SHP77 (cell line): ENCODE data around the gene NXPH4.

ENCODE experiments used
- DNase-seq, 2 experiments: peaks; one replicate each; lab custom pipeline; 2025; lab: John Stamatoyannopoulos, UW

Gene NXPH4

DNA sequence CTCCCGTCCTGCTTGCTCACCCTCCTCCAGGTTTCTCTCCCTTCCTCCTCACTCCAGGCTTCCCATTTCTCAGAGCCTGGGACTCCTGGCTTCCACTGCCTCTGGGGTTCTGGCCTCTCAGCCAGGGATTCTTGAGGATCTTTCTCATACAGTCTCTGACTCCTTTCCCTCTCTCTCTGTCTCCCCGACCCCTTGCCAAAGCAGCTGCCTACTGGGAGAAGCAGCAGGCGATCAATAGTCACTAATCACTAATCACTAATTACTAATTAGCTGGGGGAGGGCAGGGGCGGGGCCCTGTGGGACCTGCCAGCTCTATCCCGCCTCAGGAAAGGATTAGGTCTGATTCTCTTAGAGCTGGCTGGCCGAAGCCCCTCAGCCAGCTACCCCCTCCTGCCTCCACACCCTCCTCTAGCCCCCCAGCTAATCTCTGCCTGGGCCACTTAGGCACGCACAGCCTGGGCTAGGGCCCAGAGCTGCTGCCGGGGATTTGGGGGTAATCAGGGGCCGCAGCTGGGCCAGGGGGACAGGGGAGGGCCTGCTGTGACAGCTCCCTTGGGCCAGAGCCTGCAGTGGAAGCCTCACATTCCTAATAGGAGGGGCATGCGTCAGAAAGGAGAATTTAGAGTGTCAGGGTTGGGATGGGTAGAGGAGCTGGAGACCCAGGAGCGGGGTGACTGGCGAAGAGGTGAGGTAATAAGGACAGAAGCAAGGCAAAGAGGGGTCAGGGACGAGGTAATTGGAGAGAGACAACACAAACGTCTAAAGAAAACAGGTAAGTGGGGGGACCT lies 2.8 kb downstream of the NXPH4 start:
- DNase-seq = no peak

DNA sequence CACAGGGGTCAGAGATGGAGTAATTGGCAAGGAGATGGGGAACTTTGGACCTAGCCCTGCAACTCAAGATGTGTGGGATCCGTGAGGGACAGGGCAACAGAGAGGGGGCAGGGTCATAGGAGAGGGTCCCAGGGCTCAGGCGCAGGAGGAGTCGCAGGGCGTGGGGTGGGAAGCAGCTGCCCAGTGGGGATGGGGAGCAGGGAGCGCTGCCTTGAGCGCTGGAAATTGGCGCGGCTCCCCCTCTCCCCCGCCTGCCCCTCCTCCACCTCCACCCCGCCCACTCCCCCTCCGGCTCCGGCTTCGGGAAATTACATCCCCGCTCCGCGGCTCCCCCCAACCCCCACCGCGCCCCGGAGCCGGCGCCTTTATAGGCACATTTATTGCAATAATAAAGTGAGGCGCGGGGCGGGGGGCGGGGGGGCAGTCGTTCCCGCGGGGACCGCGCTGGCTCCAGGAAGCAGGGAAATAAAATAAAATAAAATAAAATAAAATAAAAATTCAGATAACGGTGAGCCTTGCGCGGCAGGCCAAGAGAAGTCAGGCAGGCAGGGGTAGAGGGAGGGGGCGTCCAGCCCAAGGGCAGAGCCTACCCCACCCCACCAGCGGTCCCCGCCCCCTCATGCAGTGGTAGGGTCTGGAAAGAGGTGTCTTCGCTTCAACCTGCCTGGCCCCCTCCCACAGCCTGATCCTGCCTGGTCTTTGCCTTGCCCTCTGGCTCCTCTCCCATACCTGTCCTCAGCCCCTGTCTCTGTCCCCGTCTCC lies 3.6 kb downstream of the NXPH4 start:
- DNase-seq = no peak

DNA sequence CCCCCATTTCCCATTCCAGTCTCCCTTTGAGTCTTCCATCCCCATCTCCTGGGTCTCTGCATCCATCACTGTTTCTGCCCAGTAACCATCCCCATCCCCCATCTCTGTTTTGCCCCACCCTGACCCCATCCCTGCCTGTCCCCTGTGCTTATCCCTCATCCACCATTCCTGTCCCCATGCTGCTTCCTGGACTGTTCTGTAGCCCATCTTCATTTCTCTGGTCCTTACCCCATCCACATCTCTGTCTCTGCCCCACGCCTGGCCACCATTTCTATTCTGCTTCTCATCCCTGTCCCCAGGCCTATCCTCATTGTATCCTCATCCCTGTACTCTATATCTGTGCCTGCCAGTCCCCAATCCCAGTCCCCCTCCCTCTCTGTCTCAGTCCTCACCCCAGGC lies 4.2 kb downstream of the NXPH4 start:
- no peak for DNase-seq

DNA sequence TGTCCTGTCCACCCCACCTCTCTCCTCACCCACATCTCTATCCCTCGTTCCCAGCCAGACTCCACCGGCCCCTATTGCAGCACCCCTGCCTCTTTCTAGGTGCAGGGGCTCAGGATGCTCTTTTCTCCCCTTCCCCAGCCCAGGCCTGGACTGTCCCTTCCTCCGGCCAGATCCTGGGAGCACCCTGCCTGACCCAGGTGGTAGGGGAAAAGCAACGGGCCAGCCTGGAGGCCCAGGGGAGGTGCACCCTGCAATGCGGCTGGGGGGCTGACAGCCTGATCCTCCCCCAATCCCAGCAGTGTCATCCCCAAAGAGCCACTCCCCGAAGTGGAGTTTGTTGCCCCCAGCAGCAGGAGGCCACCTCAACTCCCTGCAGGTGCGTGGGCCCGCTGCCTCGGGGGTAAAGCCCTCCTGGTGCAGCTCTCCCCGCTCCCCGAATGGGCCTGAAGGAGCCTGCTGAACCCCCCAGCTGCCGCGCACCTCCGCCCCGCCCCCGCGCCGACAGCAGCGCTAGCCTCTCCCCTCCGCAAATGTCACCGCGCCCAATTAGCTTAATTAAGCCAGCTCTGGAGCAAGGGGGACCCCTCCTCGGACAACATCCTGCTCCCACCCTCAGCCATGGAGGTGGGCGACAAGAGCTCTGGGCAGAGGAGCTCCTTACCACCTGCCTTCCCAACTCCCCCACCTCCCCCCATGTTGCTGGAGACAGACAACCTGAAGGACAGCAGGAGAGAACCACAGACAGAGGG lies 4.7 kb downstream of the NXPH4 start:
- DNase-seq = no peak

DNA sequence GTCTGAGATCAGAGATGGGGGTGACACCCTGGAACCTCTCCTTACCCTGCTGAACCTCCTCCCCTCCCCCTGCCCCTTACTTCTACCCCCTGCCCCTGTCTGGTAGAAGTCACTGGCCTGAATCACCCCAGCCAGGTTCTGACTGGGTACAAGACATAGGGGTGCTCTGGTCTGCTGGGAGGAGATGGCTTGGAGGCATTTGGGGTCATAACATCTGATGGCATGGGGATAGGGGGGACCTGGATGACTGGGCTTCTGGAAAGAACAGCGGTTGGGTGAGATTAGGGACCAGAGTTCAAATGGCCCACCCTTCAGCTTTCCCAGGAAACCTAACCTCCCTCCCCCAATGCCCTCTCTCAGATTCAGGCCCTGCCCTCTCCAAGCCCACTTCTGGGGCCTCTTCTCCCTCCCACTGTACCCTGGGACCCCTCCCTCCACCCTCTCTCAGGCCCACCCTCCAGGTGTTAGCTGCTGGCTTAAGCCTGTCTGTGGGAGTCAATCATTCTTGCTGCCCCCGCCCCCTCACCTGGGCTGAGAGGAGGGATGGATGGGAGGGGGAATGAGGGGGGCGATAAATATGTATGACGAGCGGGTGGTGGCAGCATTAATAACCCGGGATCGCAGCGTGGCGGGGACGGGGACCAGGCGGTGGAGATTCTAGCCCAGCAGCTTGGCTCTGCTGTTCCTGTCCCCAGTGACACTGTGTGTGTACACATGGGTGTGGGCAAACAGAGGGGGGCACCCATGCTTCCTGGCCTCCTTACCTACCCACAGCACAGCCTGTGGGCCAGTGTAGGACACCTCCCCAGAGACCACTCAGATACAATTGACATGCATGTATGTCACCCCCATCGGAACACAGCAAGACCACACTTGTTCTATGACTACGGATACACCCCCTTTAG lies 5.9 kb downstream of the NXPH4 start:
- DNase-seq = no peak

DNA sequence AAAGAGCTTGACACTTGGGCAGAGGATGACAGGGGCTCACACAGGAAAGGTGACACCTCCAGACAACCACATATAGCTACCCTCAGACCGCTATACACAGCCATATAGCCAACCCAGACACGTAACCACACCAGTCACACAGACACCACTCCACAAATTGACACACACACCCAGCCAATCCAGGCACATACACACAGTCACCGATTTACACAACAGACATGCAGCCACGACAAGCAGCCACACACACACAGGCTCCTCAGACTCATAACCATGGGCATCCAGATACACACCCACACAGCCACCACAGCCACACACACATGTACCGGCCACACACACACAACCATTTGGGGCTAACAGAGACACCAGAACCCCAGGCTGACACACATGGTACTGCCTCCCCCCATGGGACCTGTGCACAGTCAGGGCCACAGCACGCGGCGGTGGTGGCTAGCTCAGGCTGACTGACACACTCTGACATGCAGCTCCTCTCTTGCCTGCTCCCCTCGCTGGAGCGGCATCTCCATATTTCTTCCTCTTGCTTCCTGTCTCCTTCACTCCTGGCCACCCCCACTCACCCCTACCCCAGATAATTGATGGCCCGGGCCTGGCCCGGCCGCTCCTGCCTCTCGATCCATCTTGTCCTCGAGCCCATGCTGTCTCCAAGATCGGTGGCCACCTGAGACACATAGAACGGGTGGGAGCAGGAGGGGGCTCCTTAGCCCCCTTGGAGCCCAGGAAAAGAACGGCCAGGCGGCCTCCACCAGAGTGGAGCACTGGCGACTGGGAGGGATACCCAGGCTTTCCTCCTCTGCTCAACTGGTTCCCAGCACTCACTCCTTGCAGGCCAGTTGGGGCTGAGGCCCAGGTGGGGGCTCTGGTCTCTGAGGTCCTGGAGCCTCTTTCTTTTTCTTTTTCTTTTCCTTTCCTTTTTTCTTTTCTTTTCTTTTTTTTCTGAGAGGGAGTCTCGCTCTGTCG lies 6.9 kb downstream of the NXPH4 start:
- DNase-seq = no peak

DNA sequence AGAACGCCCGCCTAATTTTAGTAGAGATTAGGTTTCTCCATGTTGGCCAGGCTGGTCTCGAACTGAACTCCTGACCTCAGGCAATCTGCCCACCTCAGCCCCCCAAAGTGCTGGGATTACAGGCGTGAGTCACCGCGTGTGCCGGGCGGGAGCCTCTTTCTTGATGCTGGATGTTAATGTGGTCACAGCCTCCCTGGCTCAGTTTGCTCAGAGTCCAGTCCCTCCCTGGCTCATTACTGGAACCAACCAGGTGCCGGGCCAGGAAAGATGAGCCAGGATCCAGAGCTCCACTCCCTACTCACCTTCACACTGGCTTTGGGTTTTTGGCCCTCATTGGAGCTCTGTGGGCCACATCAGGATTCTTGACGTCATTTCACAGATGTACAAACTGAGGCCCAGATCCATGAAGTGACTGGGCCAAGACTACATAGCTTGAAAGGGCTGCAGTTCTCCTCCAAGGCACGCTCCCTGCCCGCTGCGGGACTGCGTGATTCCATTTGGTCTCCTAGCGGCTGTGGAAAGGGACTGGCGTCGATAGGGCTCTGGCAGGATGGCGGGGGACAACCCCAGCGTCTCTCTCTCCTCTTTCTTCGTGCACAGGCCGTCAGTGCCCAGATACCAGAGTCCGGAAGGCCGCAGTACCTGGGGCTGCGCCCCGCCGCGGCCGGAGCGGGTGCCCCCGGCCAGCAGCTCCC lies 7.8 kb downstream of the NXPH4 start:
- no peak for DNase-seq

DNA sequence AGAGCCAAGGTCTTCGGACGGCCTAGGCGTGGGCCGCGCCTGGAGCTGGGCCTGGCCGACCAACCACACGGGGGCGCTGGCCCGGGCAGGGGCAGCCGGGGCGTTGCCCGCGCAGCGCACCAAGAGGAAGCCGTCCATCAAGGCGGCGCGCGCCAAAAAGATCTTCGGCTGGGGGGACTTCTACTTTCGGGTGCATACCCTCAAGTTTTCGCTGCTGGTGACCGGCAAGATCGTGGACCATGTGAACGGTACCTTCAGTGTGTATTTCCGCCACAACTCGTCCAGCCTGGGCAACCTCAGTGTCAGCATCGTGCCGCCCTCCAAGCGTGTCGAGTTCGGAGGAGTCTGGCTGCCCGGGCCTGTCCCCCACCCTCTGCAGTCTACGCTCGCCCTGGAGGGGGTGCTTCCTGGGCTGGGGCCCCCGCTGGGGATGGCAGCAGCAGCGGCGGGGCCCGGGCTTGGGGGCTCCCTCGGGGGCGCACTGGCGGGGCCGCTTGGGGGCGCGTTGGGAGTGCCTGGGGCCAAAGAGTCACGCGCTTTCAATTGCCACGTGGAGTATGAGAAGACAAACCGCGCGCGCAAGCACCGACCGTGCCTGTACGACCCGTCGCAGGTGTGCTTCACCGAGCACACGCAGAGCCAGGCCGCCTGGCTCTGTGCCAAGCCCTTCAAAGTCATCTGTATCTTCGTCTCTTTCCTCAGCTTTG lies 8.5 kb downstream of the NXPH4 start:
- peak; percentile 24 to 41 for DNase-seq

DNA sequence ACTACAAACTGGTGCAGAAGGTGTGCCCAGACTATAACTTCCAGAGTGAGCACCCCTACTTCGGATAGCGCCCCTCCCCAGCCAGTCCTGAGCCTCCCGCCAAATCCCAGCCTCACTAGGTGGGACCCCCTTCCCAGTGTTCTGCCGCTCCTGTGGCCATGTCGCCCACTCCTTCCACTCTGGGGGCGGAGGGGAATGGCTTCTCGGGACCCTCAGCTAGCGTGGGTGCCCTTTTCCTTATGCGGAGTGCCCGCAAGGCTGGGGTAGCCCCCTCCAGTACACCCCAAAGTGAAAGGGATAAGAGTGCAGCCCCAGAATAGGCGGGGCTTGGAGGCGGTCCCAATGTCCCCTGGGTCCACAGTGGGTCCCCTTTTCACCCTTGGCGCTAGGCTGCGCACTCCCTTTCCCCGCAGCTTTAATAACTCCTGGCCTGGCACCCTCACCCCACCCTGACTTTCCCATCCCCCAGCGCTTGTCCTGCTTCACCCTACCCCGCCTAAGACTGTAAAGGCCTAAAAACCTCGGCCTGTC lies 9.2 kb downstream of the NXPH4 start:
- no peak for DNase-seq

DNA sequence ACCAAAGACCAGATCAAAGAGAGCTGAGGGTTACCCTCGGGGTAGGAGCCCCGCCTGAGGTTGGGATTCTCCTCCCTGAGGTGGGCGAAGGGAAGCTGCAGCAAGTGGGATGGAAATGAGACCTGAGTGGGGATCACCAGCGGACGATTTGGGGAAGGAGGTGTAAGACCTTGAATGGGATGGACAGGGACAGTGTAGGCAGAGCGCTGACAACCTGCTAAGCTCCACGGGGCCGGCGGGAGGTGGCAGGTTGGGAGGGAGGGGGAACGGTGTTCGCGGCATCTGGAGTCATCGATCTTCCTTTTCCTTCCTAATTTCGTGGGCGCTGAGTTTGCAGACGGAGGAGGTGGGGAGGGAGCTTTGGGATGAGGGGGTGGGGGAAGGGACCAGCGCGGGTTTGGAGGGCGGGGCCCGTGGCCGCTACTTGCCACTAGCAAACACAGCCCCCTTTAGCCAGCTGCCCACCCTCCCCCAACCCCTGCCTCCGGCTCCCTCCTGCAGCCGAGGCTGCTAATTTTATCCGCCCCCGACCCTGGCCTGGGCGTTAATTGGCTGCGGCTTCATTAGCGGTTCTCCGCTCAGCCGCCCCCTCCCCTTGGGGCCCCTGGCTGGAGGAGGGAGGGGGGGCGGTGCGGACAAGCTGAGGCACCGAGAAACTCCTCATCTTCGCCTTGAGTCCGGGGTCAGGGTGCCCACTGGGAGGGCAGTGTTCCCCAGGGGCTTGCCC lies 10.2 kb downstream of the NXPH4 start:
- no peak for DNase-seq

DNA sequence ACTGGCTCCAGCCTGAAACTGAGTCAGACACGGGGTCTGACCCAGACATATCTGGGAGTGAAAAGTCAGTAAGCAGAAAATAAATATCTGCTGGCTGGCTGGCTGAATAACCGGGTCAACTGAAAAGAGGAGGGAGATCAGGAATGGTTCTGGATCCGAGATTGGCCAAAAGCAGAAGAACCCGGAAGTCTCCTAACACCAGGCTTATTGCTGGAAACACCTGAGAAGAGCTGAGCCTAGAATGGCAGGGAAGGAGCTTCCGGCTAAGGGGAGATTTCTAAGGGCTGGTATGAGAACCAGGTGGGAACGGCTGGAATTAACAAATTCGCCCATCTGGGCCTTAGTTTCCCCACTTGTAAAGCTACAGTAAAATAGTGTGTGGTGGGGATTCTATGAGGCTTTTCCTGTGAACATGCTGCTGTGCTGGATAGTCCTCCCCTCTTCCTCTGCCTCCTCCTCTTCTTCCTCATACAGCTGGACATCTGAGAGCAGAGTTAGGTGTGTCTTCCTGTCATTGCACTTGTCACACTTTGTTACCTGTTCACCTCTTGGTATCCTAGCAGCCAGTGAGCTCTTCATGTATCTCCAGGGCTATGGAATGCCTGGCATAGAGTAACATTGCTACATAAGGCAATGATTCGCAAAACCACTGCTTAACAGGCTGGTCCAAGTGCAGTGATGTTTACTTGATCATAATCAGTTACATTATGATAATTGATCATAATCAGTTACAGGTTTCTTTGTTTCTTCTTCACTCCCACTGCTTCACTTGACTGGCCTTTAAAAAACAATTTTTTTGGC lies 10.9 kb downstream of the NXPH4 start:
- DNase-seq = no peak

DNA sequence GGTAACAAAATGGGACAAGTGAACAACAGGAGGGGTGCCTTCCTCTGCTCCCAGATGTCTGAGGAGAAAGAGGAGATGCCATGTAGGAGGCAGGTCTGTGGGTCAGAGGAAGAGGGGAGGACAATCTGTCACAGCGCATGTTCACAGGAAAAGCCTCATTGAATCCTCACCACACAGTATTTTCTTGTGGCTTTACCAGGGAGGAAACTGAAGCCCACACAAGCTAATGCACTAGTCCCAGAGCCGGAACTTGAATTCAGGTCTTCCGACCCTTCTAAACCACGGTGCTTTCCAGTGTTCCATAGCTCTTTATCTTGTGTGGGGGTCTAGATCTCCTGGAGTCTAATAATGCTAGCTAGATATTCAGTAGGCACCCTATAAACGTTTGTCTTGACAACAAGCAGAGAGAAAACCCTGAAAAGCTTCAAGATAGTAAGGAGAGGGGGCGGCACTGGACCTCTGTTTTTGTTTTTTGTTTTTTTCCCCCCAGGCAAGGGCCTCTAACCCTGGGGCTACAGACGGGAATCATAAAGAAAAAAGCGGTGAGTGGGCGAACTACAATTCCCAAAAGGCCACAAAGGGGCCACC lies 12.5 kb downstream of the NXPH4 start:
- DNase-seq = no peak

DNA sequence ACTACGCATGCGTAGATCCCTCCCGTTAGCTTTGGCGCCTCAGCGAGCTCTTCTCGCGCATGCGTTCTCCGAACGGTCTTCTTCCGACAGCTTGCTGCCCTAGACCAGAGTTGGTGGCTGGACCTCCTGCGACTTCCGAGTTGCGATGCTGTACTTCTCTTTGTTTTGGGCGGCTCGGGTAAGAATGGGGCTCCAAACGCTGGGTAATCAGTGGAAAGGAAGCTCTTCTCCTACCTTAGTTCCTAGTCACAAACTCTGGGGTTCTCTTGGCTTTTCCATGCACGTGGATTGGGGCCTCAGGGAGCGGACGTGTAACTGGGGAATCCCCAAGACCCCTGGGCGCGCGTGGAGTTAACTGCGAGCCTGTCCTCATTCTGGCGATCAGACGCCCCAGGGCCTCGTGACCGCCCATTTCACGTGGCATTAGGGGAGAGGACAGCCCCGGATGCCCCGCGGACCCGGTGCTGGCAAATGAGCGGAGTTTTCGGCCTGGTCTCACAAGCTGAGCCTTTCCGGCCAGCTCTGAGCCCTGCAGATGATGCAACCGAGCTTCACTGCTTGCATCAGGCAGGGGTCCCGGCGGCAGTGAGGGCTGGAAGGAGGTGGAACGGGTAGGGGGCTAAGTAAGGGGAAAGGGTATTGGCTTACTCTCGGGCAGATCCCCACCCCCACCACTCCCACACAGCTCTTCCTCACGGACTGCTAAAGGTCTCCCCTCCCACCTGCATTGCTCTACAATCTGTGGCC lies 13.2 kb downstream of the NXPH4 start, which contains the start of gene SHMT2:
TSS of gene SHMT2 (plus strand) at position 78 of the 747 bp plus-strand sequence. CDS start at position 146, 68 bp downstream.
- peak; percentile 94 to 97 for DNase-seq

DNA sequence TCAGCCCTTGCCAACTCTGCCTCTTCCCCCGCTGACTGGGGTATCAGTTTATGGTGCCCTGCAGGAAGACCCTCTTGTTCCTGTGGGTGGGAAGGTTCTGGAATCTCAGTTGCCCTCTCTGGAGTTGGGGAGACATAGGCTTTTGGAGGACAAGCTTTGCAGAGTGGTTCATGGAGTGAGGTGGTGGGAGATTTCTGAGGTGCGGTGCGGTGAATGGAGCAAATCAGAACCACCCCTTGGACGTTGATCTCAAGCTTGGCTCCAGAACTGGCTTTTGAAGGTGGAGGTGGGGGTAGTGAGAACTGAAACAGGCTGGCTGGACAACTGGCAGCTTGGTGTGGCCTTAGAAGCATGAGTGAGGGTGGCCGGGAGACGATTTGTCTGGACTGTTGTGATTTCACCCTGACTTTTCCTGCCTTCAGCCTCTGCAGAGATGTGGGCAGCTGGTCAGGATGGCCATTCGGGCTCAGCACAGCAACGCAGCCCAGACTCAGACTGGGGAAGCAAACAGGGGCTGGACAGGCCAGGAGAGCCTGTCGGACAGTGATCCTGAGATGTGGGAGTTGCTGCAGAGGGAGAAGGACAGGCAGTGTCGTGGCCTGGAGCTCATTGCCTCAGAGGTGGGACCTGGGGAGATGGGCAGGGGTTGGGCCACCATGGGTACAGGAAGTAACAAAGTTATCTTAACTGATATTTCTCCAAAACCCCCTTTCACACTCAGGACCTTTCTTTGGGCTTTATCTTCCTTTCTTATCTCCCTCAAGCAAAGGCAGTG lies 14.0 kb downstream of the NXPH4 start:
- no peak for DNase-seq

DNA sequence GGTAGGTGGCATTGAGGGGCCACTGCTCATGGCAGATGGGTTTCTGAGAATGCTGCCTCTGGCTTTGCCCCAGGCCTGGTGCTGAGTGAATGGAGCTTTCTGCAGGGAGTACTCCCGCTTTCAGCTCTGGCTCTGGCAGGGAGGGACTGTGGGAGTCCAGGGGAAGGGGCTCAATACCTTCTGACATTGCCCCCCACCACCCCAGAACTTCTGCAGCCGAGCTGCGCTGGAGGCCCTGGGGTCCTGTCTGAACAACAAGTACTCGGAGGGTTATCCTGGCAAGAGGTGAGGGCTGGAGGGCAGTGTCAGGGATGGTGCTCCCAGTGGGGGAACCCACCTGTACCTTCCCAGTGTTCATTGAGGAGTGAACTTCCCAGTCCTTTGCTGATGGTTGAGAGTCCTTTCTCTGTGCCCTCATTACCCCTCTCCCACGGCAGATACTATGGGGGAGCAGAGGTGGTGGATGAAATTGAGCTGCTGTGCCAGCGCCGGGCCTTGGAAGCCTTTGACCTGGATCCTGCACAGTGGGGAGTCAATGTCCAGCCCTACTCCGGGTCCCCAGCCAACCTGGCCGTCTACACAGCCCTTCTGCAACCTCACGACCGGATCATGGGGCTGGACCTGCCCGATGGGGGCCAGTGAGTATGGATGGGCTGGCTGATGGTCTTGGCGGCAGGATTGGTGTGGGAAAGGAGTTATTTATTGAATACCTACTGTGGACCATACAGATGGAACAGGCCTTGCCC lies 14.9 kb downstream of the NXPH4 start:
- DNase-seq = no peak
